SK-N-SH (cell line): ENCODE measurements around the gene AKR1A1. TPM values are rescaled to one million over a fixed set of nuclear protein-coding genes. Genes with fewer than 3 reads are reported as not detected.

Experiments used
- CTCF ChIA-PET: fragments of 300-600, 350-600 bp; formaldehyde crosslinking; extraction: SDS; loops from one replicate; lab custom pipeline; 2021; lab: Yijun Ruan, JAX
- POLR2A ChIA-PET: fragments of 350-600 bp; sonication (Branson Sonifier 250); formaldehyde crosslinking; extraction: SDS; loops from one replicate; lab custom pipeline; 2020; ENCODE audit warnings: antibody characterized with exemption, inconsistent platforms; lab: Yijun Ruan, JAX
- DNase-seq: peaks from one replicate; pipeline ENCODE4 v3.0.0; 2012
- H2AFZ ChIP-seq: fragments of 200-600 bp; sonication (generic); 2 replicates; pipeline ENCODE4 v1.8.1; 2016; ENCODE audit warnings: antibody characterized with exemption, mild to moderate bottlenecking, low read depth
- H3F3A ChIP-seq: fragments of 200-600 bp; sonication (generic); replicated peaks from 2 replicates; pipeline ENCODE3; 2016; ENCODE audit warnings: antibody characterized with exemption, mild to moderate bottlenecking; ENCODE audit not compliant: insufficient read depth
- H3K27ac ChIP-seq, 2 experiments: fragments of 200-500 bp in 1 of 2; fragments of 200-600 bp in 1 of 2; sonication (Bioruptor generic) in 1 of 2; sonication (generic), shearing (Covaris generic) in 1 of 2; 2 replicates each; pipeline versions ENCODE4 v1.5.1 to v1.6.1; 2014 to 2016; ENCODE audit warnings: low read depth in 2 of 2, inconsistent platforms in 1 of 2, low read length in 1 of 2, mild to moderate bottlenecking in 1 of 2, mixed read lengths in 1 of 2
- H3K27me3 ChIP-seq: fragments of 200-600 bp; sonication (generic), shearing (Covaris generic); 2 replicates; pipeline ENCODE4 v1.6.1; 2016; ENCODE audit warnings: mixed run types; ENCODE audit not compliant: insufficient read depth
- H3K36me3 ChIP-seq, 2 experiments: fragments of 200-500 bp in 1 of 2; fragments of 200-600 bp in 1 of 2; sonication (Bioruptor generic) in 1 of 2; sonication (generic) in 1 of 2; replicated peaks in 1 of 2; 2 replicates each; pipeline versions ENCODE3 to v1.5.1; 2014 to 2016; ENCODE audit warnings: low read length in 1 of 2, mild to moderate bottlenecking in 1 of 2; ENCODE audit not compliant: insufficient read depth in 2 of 2, control insufficient read depth in 1 of 2
- H3K4me1 ChIP-seq, 2 experiments: fragments of 200-500 bp in 1 of 2; fragments of 200-600 bp in 1 of 2; sonication (Bioruptor generic) in 1 of 2; sonication (generic), shearing (Covaris generic) in 1 of 2; 2 replicates each; pipeline versions ENCODE4 v1.5.1 to v1.6.1; 2014 to 2016; ENCODE audit warnings: low read depth in 1 of 2, low read length in 1 of 2, mixed run types in 1 of 2; ENCODE audit not compliant: insufficient read depth in 2 of 2, control insufficient read depth in 1 of 2
- H3K4me2 ChIP-seq: fragments of 200-600 bp; sonication (generic), shearing (Covaris generic); 2 replicates; pipeline ENCODE4 v1.6.1; 2017; ENCODE audit warnings: mixed run types
- H3K4me3 ChIP-seq, 2 experiments: fragments of 200-500 bp in 1 of 2; fragments of 200-600 bp in 1 of 2; sonication (Bioruptor generic) in 1 of 2; sonication (generic), shearing (Covaris generic) in 1 of 2; 2 replicates each; pipeline versions ENCODE4 v1.5.1 to v1.8.1; 2014 to 2016; ENCODE audit warnings: low read depth in 2 of 2, inconsistent platforms in 1 of 2, low read length in 1 of 2, mild to moderate bottlenecking in 1 of 2, mixed read lengths in 1 of 2, moderate library complexity in 1 of 2
- H3K79me2 ChIP-seq: fragments of 200-600 bp; sonication (generic); 2 replicates; pipeline ENCODE4 v1.8.1; 2017; ENCODE audit warnings: mild to moderate bottlenecking; ENCODE audit not compliant: insufficient read depth
- H3K9ac ChIP-seq: fragments of 200-600 bp; sonication (generic); 2 replicates; pipeline ENCODE4 v1.6.1; 2017; ENCODE audit warnings: mixed run types
- H3K9me2 ChIP-seq: fragments of 200-600 bp; sonication (generic); 2 replicates; pipeline ENCODE4 v1.6.1; 2017; ENCODE audit warnings: mixed run types
- H3K9me3 ChIP-seq: fragments of 200-600 bp; sonication (generic); 2 replicates; pipeline ENCODE4 v1.6.1; 2017; ENCODE audit warnings: mixed run types, mild to moderate bottlenecking, moderate library complexity
- H4K20me1 ChIP-seq: fragments of 200-600 bp; sonication (generic); 2 replicates; pipeline ENCODE4 v1.6.1; 2017; ENCODE audit warnings: mild to moderate bottlenecking, mixed run types; ENCODE audit not compliant: insufficient read depth
- CHD2 ChIP-seq: fragments of 150-350 bp; IDR thresholded peaks from 2 replicates; pipeline ENCODE4 v1.6.1; 2018; ENCODE audit warnings: low read length; ENCODE audit not compliant: partially characterized antibody
- ELF1 ChIP-seq: IDR thresholded peaks from 2 replicates; pipeline ENCODE4 v1.4.0; 2012
- EZH2phosphoT487 ChIP-seq: fragments of 200-600 bp; sonication (generic); IDR thresholded peaks from 2 replicates; pipeline ENCODE4 v1.6.1; 2017; ENCODE audit warnings: low read depth, mixed run types, mild to moderate bottlenecking, antibody characterized with exemption, moderate library complexity, borderline replicate concordance
- FOSL2 ChIP-seq: IDR thresholded peaks from 2 replicates; pipeline ENCODE4 v1.4.0; 2012; ENCODE audit warnings: low read depth, mild to moderate bottlenecking, moderate library complexity, borderline replicate concordance
- JUND ChIP-seq: IDR thresholded peaks from 2 replicates; pipeline ENCODE4 v1.4.0; 2012
- MEF2A ChIP-seq: IDR thresholded peaks from 2 replicates; pipeline ENCODE4 v1.4.0; 2012; ENCODE audit warnings: low read depth, borderline replicate concordance
- NFIC ChIP-seq: IDR thresholded peaks from 2 replicates; pipeline ENCODE4 v1.4.0; 2012; ENCODE audit warnings: borderline replicate concordance
- NRF1 ChIP-seq: IDR thresholded peaks from 2 replicates; pipeline ENCODE4 v1.6.1; 2012; ENCODE audit warnings: low read depth, mild to moderate bottlenecking, low read length
- RCOR1 ChIP-seq: fragments of 150-350 bp; IDR thresholded peaks from 2 replicates; pipeline ENCODE4 v1.6.1; 2017; ENCODE audit warnings: antibody characterized with exemption, low read length
- REST ChIP-seq: IDR thresholded peaks from 2 replicates; pipeline ENCODE4 v1.6.1; 2012; ENCODE audit warnings: mild to moderate bottlenecking, low read depth, low read length, moderate library complexity
- RFX5 ChIP-seq: IDR thresholded peaks from 2 replicates; pipeline ENCODE4 v1.6.1; 2012; ENCODE audit warnings: mild to moderate bottlenecking, improper control_type of control experiment, low read length
- RXRA ChIP-seq: IDR thresholded peaks from 2 replicates; pipeline ENCODE4 v1.4.0; 2012; ENCODE audit warnings: low read depth, mild to moderate bottlenecking, borderline replicate concordance
- SIN3A ChIP-seq: IDR thresholded peaks from 2 replicates; pipeline ENCODE4 v1.6.1; 2012; ENCODE audit warnings: low read depth, mild to moderate bottlenecking, low read length, moderate library complexity, borderline replicate concordance
- SMC3 ChIP-seq: IDR thresholded peaks from 2 replicates; pipeline ENCODE4 v1.6.1; 2012; ENCODE audit warnings: low read depth, low read length, improper control_type of control experiment
- TEAD4 ChIP-seq: IDR thresholded peaks from 2 replicates; pipeline ENCODE4 v1.4.0; 2012; ENCODE audit warnings: mild to moderate bottlenecking, borderline replicate concordance; ENCODE audit not compliant: insufficient read depth
- YY1 ChIP-seq: IDR thresholded peaks from 2 replicates; pipeline ENCODE4 v1.4.0; 2012; ENCODE audit warnings: low read depth, mild to moderate bottlenecking
- WGBS: methylation state at CpG from one replicate; pipeline ENCODE4 v1.1.6; 2017; ENCODE audit warnings: low lambda C conversion rate; 5-methylcytosine and 5-hydroxymethylcytosine counted together
- polyA plus RNA-seq, 3 experiments: library from polyadenylated mRNA; depleted of rRNA; stranded (reverse); fragments of >200 nt; gene quantifications; 2 replicates each; pipeline ENCODE4 v1.2.3, GENCODE V29; 2012
- TF ChIP-seq, protein P1 (sequence below): IDR thresholded peaks from 2 replicates; pipeline ENCODE4 v1.4.0; 2012; ENCODE audit warnings: low read depth, borderline replicate concordance

Gene AKR1A1
- polyA plus RNA-seq, 1 of the 3 experiments (the other 2 are of a cell fraction) = 156 TPM

DNA sequence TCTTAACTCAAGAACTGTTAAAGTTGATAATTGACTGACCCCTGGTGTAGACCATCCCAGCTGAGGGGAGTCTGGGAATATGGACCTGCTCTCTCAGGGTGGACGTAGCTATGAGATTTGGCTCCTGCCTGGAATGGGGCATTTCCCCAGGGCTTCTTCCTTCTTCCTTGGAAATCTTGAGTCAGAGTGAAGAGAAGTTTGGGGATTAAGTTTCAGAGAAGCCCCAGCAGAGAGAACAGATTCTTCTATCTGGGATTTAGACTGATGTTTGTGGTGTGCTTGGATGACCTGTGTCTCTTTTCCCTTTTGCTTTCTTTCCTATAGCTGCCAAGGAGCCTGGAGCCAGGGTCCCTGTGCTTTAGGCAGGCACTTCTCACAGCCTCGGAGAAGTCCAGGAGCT, 13.2 kb downstream of the AKR1A1 start:
- POLR2A ChIA-PET = no interaction called here
- 94% methylated on average over 2 of the region's 2 CpGs for WGBS
- peaks cover 16% of the 10 kb centered on the region for H3K79me2 ChIP-seq
- TF ChIP-seq ELF1 (no peak), SIN3A (no peak), EZH2phosphoT487 (no peak), NFIC (no peak), MEF2A (no peak), JUND (no peak), YY1 (no peak), TEAD4 (no peak)
- TF ChIP-seq, all 33 proteins: peak for 0
- Histone ChIP-seq H3K27ac (no peak overlapping the region), H3K36me3 (peaks cover 30 to 36% of the 10 kb centered on the region in 2 experiments), H3K9me3 (no peaks in the 10 kb centered on the region), H2AFZ (no peak overlapping the region), H3F3A (peaks cover 5% of the 10 kb centered on the region), H3K4me3 (no peak overlapping the region), H3K4me2 (no peak overlapping the region), H4K20me1 (no peaks in the 10 kb centered on the region), H3K27me3 (no peaks in the 10 kb centered on the region), H3K4me1 (peaks cover 0 to 5% of the 10 kb centered on the region in 2 experiments; a peak in 1 of 4 replicates), H3K9ac (no peak overlapping the region), H3K9me2 (no peaks in the 10 kb centered on the region)
- CTCF ChIA-PET = interaction anchor here (0.5 to 10.0 kb wide), 3 partner anchors 29 to 542 kb away, joined by 3 to 164 read pairs (median 3); no protein-coding TSS in a partner anchor
- DNase-seq = no peak

- no peak overlapping the region for H3K27ac ChIP-seq
- no peak for DNase-seq
Observed at GRCh38 chr1:45566722-45567121, 16.1 kb downstream of the AKR1A1 start.

More at GRCh38 chr1:45566722-45567121, 16.1 kb downstream of the AKR1A1 start:
- peaks cover 12% of the 10 kb centered on the region for H3F3A ChIP-seq
- CTCF ChIA-PET = interaction anchor here (0.8 to 10.0 kb wide), 5 partner anchors 10 to 206 kb away, joined by 3 to 164 read pairs (median 3); partner anchors contain the start of gene AKR1A1
- H3K36me3 ChIP-seq = peaks cover 36 to 54% of the 10 kb centered on the region in 2 experiments
- H3K79me2 ChIP-seq = no peaks in the 10 kb centered on the region
- TF ChIP-seq CHD2 (no peak), REST (no peak), FOSL2 (no peak), RFX5 (no peak), SMC3 (no peak), RCOR1 (no peak), EZH2phosphoT487 (no peak), NRF1 (no peak), RXRA (no peak)
- TF ChIP-seq, protein P1, sequence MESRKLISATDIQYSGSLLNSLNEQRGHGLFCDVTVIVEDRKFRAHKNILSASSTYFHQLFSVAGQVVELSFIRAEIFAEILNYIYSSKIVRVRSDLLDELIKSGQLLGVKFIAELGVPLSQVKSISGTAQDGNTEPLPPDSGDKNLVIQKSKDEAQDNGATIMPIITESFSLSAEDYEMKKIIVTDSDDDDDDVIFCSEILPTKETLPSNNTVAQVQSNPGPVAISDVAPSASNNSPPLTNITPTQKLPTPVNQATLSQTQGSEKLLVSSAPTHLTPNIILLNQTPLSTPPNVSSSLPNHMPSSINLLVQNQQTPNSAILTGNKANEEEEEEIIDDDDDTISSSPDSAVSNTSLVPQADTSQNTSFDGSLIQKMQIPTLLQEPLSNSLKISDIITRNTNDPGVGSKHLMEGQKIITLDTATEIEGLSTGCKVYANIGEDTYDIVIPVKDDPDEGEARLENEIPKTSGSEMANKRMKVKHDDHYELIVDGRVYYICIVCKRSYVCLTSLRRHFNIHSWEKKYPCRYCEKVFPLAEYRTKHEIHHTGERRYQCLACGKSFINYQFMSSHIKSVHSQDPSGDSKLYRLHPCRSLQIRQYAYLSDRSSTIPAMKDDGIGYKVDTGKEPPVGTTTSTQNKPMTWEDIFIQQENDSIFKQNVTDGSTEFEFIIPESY = no peak
- TF ChIP-seq, all 33 proteins: peak for 0
- POLR2A ChIA-PET = interaction anchor here (1.5 to 3.9 kb wide), 2 partner anchors 16 to 45 kb away, joined by 5 to 30 read pairs; partner anchors contain the start of genes AKR1A1 and PRDX1
- H3K9me3 ChIP-seq = no peaks in the 10 kb centered on the region
- H2AFZ ChIP-seq = no peak overlapping the region
- no peak overlapping the region for H3K4me3 ChIP-seq
- no peaks in the 10 kb centered on the region for H3K27me3 ChIP-seq
- H3K9ac ChIP-seq = no peak overlapping the region
- H3K4me2 ChIP-seq = no peak overlapping the region
- no peaks in the 10 kb centered on the region for H4K20me1 ChIP-seq
- 40% methylated on average over 1 of the region's 5 CpGs for WGBS
- peaks cover 0 to 5% of the 10 kb centered on the region in 2 experiments; a peak in 1 of 4 replicates for H3K4me1 ChIP-seq
- no peaks in the 10 kb centered on the region for H3K9me2 ChIP-seq
